ENCODE data around the gene BMP8A.

Gene BMP8A

DNA sequence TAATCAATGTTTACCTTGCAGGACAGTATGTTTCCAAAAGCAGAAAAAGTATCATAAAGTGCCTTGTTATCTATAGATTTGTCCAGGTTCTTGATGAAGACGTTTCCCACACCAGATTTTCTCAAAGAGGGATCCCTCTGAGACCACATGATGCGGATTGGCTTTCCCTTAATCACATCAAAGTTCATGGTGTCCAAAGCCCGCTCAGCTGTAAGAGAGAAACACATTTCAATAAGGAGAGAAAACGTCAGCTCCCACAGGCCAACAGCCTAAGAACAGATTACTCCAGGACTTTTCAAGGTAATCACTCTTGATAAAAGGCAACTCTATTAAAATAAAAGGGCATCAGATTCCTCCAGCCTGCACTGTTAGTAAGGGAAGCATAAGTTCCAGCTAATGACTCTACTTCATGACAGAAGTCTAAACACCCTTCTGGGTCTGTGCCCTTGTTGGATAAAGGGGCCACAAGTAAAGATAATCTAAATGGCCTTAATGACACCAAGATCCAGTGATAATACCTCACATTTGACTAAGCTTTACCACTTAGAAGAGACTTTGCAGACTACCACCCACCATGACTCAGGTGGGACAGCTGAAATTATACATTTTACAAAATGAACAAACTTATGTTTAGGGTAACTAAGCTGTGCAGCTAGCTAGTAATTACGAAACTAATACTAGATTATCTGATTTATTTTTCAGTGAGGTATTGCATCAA, 81.1 kb downstream of the BMP8A start:
- TF ChIP-seq CTCF (IDR thresholded peaks at IDR 0.05; ENCODE audit: insufficient read depth, low read depth, low read length, missing control alignments), result no peak
- no peak for DNase-seq (ENCODE audit: low read depth)
- H3K4me3 ChIP-seq (ENCODE audit: low read length), result no peak overlapping the region

GRCh38 chr1:39573097-39573465, 81.6 kb downstream of the BMP8A start:
- peak overlapping the region; percentile 21 for H3K4me3 ChIP-seq (ENCODE audit: low read length)
- DNase-seq (ENCODE audit: low read depth), result no peak
- no peak for TF ChIP-seq CTCF (IDR thresholded peaks at IDR 0.05; ENCODE audit: insufficient read depth, low read depth, low read length, missing control alignments)

DNA sequence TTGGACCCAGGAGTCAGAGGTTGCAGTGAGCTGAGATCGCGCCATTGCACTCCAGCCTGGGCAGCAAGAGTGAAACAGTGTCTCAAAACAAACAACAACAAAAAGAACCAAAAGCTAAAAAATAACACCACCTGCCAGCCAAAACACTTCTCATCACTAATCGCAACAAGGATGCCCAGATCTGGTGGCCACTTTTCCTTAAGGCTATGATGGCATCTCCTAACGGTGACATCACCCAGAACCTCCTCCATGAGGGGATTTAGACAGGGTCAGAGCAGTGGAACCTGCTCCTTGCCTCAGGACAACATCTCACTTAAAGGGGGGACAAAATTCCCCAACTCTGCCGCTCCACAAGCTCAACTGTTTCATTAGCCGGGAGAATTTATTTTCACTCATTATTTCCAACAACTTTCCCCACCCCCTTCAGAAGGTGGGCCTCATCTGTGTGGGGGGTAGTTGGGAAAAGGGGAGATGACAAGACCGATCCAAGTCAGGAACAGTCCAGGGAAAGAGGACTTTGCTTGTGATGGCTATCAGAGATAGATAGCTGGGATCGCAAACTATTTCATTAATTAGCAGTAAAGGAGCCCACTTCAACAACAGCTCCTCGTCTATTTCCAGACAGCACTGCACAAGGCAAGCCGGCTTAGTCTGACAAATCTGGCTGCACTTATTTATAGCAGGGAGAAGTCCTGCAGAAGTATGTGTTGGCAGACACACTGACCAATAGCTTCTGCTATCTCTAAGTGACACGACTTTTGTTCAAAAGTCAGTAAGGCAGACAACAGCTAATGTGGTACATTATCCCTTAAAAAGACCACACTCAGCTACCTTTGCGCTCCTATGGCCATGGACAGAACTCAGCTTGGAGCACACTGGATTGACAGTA, 82.5 kb downstream of the BMP8A start:
- peak overlapping the region; percentile 82 for H3K4me3 ChIP-seq (ENCODE audit: low read length)
- no peak for DNase-seq (ENCODE audit: low read depth)
- no peak for TF ChIP-seq CTCF (IDR thresholded peaks at IDR 0.05; ENCODE audit: insufficient read depth, low read depth, low read length, missing control alignments)

DNA sequence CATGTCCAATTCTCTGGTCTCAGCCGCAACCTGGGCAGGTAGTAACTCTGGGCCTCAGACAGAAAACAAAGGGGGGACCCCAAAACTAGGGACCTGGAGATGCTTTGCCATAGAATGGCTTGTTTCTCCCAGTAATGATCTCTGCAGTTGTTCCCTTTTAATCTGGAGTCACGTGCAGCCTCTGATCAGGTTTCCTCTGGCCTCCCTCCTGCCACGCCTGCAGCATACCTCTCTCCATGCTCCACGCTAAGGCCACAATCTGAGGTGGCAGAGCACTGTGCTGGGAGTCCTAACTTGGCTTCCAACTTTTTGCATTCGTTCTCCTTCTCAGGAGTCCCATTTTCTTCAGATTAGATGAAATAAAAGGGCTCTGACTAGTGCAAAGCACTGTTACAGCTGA, 83.2 kb downstream of the BMP8A start:
- peak overlapping the region; percentile 82 for H3K4me3 ChIP-seq (ENCODE audit: low read length)
- DNase-seq (ENCODE audit: low read depth), result peak; percentile 42
- TF ChIP-seq CTCF (IDR thresholded peaks at IDR 0.05; ENCODE audit: insufficient read depth, low read depth, low read length, missing control alignments), result no peak
